ENCODE results near the gene OXER1.
"Not testable (repeated sequence)": the region's sequence is repeated elsewhere in the genome, so short reads cannot be mapped to it uniquely, and the experiment has no call there.

The OXER1 gene

DNA sequence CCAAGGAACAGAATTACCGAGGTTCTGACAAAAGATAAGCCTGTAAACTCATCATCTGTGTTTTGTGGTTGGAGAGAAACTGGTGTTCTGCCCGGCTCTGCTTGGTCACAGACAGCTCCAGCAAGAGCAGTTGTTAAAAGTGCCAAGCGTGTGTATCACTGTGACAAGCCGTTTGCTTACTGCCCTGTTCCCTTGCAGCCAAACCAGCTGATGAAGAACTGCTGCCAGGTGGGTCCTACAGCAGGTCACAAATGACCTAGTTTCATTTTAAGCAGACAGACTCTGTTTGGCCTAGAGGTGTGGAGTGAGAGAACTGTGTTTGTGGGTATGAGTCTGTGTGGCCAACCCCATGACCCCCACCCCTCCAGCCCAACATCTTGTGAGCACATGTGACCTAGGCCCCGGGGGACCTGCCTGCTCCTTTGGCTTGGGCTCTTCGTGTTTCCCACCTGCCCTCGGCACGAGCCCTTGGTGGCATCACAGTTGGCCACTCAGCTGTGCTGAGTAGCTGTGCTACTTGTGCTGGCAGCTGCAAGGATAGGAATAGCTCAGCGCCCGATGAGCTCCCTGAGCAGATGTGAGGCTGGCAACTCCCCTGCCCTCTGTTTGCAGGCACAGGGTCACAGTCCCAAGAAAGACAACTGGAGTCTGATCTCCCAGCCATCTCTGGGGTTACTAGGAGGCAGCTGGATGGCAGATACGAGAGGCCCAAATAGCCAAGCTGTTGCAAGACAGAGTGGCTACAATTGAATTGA is 9.7 kb downstream of the OXER1 start:
- in situ Hi-C loops (cut with MboI; ENCODE audit: low sequenced_read_pairs): no loop called here

DNA sequence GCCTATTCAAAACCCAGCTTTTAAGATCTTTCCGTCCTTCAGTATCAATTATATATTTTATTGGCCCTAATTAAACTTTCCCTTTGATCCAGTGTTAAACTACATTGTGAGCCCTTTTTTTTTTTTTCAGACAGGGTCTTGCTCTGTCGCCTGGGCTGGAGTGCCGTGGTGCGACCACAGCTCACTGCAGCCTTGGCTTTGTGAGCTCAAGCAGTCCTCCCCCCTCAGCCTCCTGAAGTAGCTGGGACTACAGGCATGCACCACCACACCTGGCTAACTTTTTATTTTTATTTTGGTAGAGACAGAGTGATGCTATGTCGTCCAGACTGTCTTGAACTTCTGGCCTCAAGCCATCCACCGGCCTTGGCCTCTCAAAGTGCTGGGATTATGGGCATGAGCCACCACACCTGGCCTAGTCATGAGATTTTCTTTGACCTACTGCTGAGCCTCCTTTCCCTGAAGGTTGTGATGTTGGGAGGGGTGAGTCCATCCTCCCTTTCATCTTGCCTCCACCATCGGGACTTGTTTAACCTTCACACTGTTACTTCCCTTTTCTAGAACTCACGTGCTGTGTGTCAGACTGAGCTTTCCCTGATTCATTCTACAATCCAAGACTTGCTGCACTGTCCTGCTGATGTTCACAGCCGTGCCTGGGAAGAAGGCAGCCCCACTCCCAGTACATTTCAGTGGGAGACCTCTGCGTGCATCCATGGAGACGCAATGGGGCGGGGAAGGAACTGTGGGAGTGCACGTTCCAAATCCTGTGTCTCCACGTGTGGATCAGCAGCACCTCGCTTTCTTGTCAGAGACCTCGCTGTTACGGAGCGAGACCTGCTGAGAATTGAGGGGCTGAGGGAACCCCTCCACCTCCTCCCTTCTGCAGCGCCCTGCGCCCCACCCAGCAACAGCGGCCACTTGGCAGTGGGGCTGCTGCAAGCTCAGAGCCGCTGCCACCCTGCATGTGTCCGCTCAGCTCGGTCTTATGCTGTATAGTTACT is 10.8 kb downstream of the OXER1 start:
- in situ Hi-C loops (cut with MboI; ENCODE audit: low sequenced_read_pairs): no loop called here

- in situ Hi-C loops (cut with MboI; ENCODE audit: low sequenced_read_pairs): no loop called here
Observed at GRCh38 chr2:42752314-42752713, 11.6 kb downstream of the OXER1 start.

DNA sequence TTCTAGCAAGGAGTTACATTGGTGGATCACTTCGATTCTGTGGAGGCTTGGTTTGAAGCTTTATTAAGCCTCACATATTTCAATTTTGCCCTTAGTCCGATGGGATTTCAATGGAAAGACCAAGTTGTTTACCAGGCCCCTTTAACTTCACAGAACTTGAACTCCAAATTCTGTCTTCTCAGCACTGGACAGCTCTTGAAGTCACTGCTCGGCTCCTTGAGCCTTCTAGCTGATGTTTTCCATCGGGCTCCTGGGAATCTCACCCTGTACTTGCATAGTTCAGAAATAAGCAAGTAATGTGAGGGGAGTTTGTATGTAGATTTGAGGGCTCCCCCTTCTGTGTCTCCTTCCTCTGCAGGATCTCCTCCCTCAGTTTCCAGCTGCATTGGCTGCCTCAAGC is 15.1 kb downstream of the OXER1 start:
- in situ Hi-C loops (cut with MboI; ENCODE audit: low sequenced_read_pairs): no loop called here

DNA sequence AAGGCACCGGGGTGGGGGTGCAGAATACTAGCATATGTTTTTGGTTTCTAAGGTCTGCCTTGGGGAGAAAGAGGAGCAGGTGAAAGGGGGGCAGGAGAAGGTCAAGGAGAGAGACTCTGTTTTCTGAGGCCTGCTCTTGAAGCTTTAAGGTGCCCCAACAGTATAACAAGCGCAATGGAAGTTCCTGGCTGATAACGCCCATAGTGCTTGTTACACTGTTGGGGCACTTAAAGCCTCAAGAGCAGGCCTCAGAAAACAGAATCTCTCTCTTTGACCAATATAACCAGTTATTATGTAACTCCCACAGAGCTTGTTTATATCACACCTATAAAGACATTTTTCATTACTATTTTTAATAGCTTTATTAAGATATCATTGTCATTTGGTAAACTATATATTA is 16.5 kb downstream of the OXER1 start:
- in situ Hi-C loops (cut with MboI; ENCODE audit: low sequenced_read_pairs): no loop called here

DNA sequence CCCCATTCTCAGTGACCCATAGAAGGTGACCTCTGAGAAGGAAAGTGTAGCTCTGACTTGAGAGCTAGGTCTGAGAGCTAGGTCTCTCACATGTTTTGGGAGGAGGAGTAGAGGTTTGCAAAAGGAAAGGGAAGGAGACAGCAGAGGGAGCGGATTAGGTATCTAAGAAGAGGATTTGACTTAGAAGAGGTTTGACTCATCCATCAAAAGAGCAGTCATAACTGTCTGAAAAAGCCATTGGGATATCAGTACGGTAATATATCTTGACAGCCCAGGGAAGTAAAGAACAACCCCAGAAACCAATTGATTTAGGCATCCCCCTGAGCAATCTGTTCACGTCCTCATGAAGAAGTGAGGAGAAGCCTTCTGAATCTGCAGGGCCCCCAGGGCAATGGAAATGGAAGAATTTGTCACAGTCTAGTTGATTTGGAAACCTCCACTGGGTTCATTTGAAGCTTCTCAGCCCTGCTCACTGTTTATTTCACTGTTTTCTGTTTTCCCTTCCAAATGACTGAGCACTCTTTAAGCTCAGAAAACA is 19.3 kb downstream of the OXER1 start:
- in situ Hi-C loops (cut with MboI; ENCODE audit: low sequenced_read_pairs): no loop called here

GRCh38 chr2:42743659-42743990 is 20.3 kb downstream of the OXER1 start:
- in situ Hi-C loops (cut with MboI; ENCODE audit: low sequenced_read_pairs): no loop called here

DNA sequence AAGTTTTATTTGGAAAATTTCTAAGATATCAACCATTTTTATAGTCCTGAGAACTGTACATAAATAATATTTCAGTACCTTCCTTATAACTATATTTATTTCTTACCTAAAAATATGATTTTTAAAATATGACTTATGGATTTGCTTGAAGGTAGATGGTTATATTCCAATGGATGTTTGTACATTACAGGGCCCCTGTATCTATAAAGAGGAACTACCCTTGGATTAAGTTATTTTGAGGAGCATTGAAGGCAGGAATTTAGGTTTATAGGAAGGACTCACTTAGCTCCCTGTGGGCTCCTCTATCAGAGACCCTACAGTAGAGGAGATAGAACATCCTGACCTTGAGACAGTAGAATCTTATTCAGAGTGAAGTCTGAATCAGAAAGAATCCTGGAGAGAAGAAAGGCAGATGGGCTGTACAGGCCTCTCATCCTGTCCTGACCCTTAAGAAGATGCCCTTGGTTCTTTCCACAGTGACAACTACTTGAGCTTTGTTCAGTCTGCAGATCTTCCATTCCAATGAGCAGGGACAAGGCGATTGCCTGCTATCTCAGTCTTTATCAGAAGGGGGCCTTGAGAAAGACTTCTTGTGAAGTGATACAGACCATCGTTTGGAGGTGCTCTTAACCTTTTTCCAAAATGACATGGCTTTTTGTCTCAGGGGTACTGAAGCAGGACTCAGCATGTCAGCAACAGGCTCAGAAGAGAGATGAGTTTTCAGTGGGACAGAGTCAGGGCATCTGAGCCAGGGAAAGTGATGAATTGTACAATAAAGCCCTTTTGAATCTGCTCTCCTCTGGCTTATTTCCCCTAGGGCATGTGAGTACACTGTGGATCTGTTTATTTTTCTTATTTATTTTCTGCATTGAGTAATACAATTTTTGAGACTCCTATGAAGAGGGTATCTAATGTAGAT is 20.9 kb downstream of the OXER1 start:
- in situ Hi-C loops (cut with MboI; ENCODE audit: low sequenced_read_pairs): no loop called here

DNA sequence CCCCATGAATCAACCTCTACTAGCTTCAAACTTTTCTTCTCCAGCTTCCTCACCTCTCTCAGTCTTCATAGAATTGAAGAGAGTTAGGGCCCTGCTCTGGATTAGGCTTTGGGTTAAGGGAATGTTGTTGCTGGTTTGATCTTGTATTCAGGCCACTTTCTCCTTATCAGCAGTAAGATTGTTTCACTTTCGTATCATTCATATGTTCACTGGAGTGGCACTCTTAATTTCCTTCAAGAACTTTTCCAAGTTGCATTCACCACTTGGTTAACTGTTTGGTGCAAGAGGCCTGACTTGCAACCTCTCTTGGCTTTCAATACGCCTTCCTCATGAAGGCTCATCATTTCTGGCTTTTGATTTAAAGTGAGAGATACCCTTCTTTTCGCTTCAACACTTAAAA is 22.8 kb downstream of the OXER1 start:
- in situ Hi-C loops (cut with MboI; ENCODE audit: low sequenced_read_pairs): no loop called here

GRCh38 chr2:42736598-42737322 is 27.2 kb downstream of the OXER1 start:
- in situ Hi-C loops (cut with MboI; ENCODE audit: low sequenced_read_pairs): no loop called here

GRCh38 chr2:42733852-42734251 is 30.1 kb downstream of the OXER1 start:
- in situ Hi-C loops (cut with MboI; ENCODE audit: low sequenced_read_pairs): no loop called here

DNA sequence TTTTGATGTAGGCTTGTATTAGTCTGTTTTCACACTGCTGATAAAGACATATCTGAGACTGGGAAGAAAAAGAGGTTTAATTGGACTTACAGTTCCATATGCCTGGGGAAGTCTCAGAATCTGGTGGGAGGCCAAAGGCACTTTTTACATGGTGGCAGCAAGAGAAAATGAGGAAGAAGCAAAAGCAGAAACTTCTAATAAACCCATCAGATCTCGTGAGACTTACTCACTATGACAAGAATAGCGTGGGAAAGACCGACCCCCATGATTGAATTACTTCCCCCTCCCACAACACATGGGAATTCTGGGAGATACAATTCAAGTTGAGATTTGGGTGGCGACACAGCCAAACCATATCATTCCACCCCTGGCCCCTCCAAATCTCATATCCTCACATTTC is 32.6 kb downstream of the OXER1 start:
- in situ Hi-C loops (cut with MboI; ENCODE audit: low sequenced_read_pairs): not testable (repeated sequence)

DNA sequence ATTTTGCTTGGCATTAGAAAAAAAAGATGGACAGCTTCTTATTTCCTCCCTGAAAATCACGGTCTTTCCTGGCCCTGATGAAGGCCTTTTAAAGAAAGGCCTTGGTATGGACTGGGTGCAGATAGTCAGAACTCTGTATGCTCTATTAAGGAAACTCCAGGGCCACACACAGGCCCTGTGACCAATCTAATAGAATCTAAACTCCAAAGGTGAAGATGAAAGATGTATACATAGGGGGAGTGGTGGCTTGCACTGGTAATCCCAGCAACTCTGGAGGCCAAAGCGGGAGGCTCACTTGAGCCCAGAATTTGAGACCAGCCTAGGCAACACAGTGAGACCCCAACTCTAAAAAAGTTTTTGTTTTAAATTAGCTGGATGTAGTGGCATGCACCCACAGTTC is 37.3 kb downstream of the OXER1 start:
- in situ Hi-C loops (cut with MboI; ENCODE audit: low sequenced_read_pairs): no loop called here

GRCh38 chr2:42725657-42726056 is 38.3 kb downstream of the OXER1 start:
- in situ Hi-C loops (cut with MboI; ENCODE audit: low sequenced_read_pairs): no loop called here

DNA sequence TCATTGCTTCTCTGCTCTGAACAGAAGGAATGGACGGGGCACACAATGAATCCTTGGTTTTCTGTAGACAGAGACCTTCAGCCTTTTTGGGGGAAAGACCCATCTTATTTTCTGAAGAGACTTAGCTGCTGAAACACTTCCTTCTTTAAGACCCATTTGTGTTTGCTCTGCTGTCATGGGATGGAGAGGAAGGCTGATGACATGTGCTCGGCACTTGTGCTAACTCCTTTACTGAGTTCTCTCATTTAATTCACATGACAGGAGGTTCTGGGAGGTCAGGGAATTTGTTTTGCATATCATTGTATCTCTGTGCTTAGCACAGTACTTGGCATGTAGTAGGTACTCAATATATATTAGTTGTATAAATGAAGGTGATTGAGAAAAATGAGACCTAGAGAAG is 39.0 kb downstream of the OXER1 start:
- in situ Hi-C loops (cut with MboI; ENCODE audit: low sequenced_read_pairs): no loop called here

GRCh38 chr2:42723465-42723864 is 40.5 kb downstream of the OXER1 start:
- in situ Hi-C loops (cut with MboI; ENCODE audit: low sequenced_read_pairs): no loop called here

DNA sequence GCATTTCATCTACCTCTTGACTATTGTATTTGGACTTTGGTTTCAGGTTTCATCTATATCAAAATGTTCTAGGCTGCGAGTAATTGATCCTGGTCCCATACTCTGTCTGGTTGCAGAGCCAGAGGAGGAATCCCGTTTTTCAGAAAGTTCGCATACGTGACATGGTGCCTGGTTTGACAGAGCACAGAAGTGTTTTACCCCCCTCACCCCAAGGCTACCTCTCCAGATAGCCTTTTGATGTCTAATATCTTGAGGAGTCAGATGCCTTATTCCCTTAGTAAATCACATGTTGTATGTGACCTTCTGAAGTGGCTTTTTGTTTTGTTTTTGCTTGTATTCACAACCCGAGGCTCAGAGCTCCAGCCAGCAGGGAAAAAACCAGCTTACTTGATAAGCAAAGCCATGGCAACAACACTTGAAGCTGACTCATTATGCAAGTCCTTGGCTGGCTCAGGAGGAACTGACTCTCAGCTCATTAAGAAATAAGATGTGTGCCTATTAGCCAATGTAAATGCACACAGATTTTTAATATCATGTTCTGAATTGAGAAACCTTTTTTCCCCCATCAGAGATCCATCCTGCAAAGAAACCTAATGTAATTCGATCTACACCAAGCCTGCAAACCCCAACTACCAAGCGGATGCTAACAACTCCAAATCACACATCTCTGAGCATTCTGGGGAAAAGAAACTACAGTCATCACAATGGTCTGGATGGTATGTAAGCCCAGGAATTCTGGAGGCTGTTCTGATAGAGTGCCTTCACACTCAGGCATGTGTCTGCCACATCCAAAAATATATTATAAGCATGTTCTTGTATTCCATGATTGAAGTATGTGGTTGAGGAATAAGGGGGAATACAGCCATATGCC is 41.4 kb downstream of the OXER1 start:
- in situ Hi-C loops (cut with MboI; ENCODE audit: low sequenced_read_pairs): no loop called here

GRCh38 chr2:42721898-42722297 is 42.0 kb downstream of the OXER1 start:
- in situ Hi-C loops (cut with MboI; ENCODE audit: low sequenced_read_pairs): no loop called here

DNA sequence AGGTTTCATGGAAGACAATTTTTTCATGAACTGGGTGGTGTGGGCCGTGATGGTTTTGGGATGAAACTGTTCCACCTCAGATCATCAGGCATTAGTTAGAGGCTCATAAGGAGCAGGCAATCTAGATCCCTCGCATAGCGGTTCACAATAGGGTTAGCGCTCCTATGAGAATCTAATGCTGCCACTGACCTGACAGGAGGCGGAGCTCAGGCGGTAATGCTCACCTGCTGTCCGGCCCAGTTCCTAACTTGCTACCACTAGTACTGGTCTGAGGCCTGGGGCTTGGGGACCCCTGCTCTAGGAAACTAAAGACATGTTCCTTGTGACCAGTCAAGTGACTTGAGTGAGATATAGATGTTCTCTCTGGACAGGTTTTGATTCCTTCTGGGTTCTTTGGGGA is 49.2 kb downstream of the OXER1 start:
- in situ Hi-C loops (cut with MboI; ENCODE audit: low sequenced_read_pairs): no loop called here
